SK-N-SH (cell line): ENCODE measurements around the gene WDR82.

Source experiments
- CTCF ChIP-seq: fragments of 200-600 bp; sonication (generic); IDR thresholded peaks from 2 replicates; pipeline ENCODE4 v1.6.1; 2017; ENCODE audit warnings: antibody characterized with exemption, mild to moderate bottlenecking, moderate library complexity
- FOXM1 ChIP-seq: IDR thresholded peaks from 2 replicates; pipeline ENCODE4 v1.4.0; 2012; ENCODE audit warnings: low read depth, mild to moderate bottlenecking
- GABPA ChIP-seq: IDR thresholded peaks from 2 replicates; pipeline ENCODE4 v1.4.0; 2012; ENCODE audit warnings: low read depth, mild to moderate bottlenecking
- JUND ChIP-seq: IDR thresholded peaks from 2 replicates; pipeline ENCODE4 v1.4.0; 2012
- POLR2AphosphoS5 ChIP-seq: IDR thresholded peaks from 2 replicates; pipeline ENCODE4 v1.6.1; 2012; ENCODE audit warnings: low read depth, low read length
- SIN3A ChIP-seq: IDR thresholded peaks from 2 replicates; pipeline ENCODE4 v1.6.1; 2012; ENCODE audit warnings: low read depth, mild to moderate bottlenecking, low read length, moderate library complexity, borderline replicate concordance
- YY1 ChIP-seq: IDR thresholded peaks from 2 replicates; pipeline ENCODE4 v1.4.0; 2012; ENCODE audit warnings: low read depth, mild to moderate bottlenecking

- TF ChIP-seq CTCF (peak; percentile 29), FOXM1 (no peak), JUND (no peak), POLR2AphosphoS5 (no peak), SIN3A (no peak), GABPA (no peak), YY1 (no peak)
Measured at GRCh38 chr3:52232279-52233107, 46.0 kb downstream of the WDR82 start.
